HG03045 (cell line): Measurements from ENCODE around the gene HDGFL1.

Experiments used
- ATAC-seq: cut with Tn5 transposase; IDR thresholded peaks from one replicate; pipeline ENCODE4 v1.9.1; 2021; ENCODE audit warnings: mild to moderate bottlenecking, moderate library complexity; ENCODE audit not compliant: unreplicated experiment

The HDGFL1 gene

DNA sequence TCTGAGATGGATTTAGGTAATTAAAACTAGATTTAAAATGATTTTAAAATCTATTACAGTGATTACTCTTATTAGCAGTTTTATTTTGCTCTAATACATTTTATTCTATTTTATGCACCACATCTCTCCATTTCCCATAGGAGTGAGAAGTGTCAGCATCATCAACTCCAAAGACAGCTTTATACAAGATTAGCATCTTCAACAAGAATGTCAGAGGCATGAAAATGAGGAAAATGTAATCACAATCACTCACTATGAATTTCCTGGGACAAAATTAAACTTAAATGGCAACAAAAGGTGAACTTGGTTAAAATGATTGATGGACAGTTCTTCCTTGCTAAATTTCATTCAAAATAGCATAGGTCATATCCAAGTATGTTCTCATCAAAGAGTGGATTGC lies 19.8 kb downstream of the HDGFL1 start:
- no peak for ATAC-seq

DNA sequence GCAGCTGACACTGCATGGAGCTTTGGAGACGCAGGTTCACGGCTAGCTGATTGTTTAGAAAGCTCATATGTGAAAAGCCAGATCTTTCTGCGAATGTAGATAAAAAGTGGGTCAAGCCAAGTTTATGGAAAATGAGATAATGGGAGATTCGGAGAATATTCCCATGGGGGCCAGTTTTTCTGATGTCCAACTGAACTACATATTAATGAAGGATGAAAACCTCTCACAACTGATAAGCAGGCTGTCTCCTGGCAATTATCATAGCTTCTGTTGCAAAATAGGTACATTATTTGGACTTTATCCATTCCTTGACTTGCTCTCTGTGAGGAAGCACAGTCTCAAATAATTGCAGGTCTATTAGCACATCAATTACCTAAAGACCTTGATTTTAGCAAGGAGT lies 21.1 kb downstream of the HDGFL1 start:
- no peak for ATAC-seq

GRCh38 chr6:22593895-22594294 lies 24.5 kb downstream of the HDGFL1 start:
- no peak for ATAC-seq

GRCh38 chr6:22596011-22596410 lies 26.6 kb downstream of the HDGFL1 start:
- ATAC-seq = no peak

DNA sequence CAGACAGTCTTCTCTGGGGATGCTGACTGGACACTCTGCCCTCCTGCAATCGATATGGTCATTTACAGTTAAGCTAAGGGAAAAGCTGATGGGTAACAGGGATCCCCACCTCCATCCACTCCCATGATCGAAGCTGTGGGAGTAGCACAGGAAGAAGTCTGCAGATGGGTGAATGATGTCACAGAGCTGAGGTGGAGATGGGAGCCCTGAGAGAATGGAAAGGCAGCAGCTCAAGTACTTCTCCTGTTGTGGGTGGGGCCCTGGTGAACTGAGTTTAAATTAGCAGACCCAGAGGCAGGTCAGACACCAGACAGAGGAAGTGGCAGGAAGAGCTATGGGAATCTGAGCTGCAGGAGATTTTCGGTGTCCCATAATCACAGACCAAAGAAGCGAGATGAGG lies 29.0 kb downstream of the HDGFL1 start:
- no peak for ATAC-seq

DNA sequence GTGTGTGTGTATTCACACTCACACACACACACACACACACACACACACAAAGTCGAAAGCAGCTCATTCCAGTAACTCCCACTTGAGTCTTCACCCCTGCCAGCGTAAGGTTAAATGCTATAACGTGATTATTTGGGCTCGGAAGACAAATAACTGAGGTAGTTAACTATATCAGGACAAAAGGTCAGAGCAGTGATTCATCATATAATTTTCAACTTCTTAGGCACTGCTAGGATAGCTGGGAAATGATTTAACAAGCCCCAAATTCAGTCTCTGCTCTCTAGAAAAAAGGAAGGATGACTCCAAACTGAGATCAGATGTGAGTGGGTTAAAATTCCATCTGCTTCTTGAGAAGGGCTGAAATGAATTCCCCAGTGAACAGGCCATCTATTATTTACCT lies 30.7 kb downstream of the HDGFL1 start:
- no peak for ATAC-seq

DNA sequence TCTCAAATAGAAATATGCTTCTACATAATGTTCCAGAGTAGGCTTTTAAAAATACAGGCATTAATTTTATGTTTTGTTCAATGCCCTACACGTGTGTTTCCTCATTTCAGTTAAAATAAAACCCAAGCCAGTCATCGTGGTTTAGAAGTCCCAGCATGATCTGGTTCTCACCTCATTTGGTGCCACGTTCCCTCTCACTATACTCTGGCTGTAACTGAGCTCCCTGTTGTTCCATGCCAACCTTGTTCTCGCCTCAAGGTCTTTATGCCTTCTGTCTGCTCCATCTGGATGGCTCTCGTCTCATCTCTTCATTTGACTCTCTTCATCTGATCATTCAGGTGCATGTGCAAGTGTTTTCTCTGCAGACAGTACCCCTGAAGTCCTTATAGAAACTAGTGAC lies 32.6 kb downstream of the HDGFL1 start:
- no peak for ATAC-seq

DNA sequence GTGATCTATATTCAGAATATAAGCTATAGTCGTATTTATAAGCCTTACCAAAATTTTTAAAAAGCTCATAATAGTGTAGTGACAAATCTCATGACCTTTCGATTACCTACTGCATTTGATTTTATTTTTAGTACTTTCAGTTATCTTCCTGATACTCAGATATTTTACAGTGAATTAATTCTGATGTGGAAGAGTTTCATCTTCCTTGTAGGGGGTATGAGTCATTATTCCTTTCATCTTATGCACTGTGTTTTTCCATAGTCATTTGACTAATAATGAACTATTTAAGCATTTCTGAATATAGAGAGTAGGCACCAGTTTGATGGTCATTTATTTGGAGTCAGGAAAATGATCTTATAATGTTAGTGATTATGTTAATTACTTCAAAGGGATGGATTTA lies 36.4 kb downstream of the HDGFL1 start:
- no peak for ATAC-seq

DNA sequence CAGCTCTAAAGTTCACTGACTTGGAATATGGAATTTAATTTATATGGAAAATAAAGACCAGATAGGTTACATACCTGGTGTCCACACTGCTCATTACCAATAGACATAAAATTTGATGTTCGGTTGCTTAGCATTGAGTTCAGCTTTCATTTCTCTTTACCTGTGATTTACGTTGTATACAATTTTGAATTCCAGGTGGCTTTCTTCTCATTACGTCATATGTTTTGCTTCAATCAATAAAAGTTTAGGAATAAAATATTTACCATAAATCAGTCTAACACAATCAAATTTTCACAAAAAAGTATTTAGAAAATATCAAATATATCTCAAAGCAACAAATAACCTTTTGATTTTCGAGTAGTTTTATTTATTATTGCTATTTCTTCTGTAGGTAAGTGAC lies 40.8 kb downstream of the HDGFL1 start:
- no peak for ATAC-seq

DNA sequence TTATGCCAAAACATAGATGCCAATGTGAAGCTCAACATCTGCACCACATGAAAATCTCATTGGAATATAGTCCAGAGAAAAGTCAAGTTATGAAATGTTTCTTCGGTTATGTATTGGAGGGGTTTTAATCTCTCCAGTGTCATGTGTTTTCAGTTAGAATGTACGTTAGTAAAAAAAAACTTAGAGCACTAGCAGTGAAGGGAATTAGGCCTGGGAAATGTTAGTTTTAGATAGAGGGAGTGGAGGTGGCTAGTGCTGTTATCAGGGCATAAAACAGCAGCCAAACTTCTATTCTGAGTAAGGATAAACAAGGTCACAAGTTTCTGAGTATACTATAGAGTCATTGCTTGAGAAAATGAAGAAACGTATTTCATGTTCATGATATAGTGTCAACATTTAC lies 42.9 kb downstream of the HDGFL1 start:
- ATAC-seq = no peak

GRCh38 chr6:22613051-22613450 lies 43.7 kb downstream of the HDGFL1 start:
- no peak for ATAC-seq

DNA sequence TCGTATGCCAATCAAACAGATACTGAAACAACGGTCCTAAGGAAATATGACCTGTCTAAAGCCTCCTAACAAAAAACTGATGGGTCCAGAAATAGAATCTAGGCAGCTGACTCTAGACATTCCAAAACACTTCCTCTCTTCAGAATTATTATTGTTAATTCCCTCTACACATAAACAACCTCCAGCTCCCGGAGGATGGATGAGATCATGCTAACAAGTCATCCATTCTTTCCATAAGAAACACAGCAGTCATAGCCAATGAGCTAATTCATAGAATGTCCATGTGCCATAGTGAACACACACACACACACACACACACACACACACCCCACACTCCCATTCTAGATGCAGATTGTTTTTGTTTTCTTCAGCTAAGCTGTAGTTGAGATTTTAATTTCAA lies 44.3 kb downstream of the HDGFL1 start:
- no peak for ATAC-seq

- no peak for ATAC-seq
Observed at GRCh38 chr6:22614547-22614946, 45.2 kb downstream of the HDGFL1 start.

- no peak for ATAC-seq
Observed at GRCh38 chr6:22621028-22621427, 51.7 kb downstream of the HDGFL1 start.
